Stimulated activated CD4-positive, alpha-beta T cell treated with anti-CD3 and anti-CD28 coated beads, Interleukin-4, amount 100 ng/mL, for 1 hour (primary cell): ENCODE data around the gene NLE1.
"Not testable (repeated sequence)": the region's sequence is repeated elsewhere in the genome, so short reads cannot be mapped to it uniquely, and the experiment has no call there.

Experiments
- DNase-seq: peaks from one replicate; pipeline ENCODE4 v3.0.0-alpha.2; 2020

Gene NLE1

GRCh38 chr17:35161281-35161761, 19.2 kb upstream of the NLE1 start:
- no peak for DNase-seq

GRCh38 chr17:35160354-35161201, 18.5 kb upstream of the NLE1 start:
- peak; percentile 26 for DNase-seq

- DNase-seq, result no peak
Observed at GRCh38 chr17:35159940-35160339, 17.8 kb upstream of the NLE1 start.

- no peak for DNase-seq
Observed at GRCh38 chr17:35155246-35155645, 13.1 kb upstream of the NLE1 start.

GRCh38 chr17:35154196-35155165, 12.4 kb upstream of the NLE1 start:
- DNase-seq, result no peak

DNA sequence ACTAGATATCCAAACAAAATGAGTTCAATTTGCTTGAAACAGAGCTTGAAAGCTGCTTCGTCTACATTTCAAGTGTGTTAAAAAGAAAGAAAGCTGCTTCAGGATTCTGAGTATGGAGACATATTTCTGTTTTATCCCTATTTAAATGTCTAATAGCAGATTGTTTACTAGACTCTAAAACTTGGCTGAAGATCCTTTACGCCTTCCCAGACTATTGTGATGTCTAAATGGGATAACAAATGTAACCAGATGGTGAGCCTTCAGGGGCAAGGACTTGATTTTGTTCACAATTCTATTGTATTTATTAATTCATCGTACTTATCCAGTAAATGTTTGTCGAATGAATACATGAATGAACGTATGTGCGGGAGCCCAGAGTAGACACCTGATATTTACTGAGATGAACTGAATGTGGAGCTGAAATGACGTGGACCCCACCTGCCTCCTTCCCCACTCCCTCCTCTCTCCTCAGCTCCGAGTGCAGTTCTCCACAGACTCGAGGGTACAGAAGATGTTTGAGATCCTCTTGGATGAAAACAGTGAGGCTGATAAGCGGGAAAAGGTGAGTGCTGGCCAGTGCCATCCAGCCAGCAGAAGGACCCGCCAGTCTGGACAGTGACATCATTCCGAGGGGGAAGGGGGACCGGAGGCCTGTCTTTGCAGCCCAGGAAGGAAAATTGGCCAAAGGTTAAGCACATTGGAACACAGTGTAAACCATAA, 10.5 kb upstream of the NLE1 start:
- no peak for DNase-seq

DNA sequence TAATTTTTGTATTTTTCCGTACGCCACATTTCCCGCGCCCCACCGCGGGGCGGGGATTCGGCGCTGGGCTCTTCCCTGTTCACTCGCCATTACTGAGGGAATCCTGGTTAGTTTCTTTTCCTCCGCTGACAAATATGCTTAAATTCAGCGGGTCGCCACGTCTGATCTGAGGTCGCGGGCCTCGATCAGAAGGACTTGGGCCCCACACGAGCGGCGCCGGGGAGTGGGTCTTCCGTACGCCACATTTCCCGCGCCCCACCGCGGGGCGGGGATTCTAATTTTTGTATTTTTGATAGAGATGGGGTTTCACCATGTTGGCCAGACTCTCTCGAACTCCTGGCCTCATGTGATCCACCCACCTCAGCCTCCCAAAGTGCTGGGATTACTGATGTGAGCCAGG, 9.0 kb upstream of the NLE1 start:
- DNase-seq, result not testable (repeated sequence)

DNA sequence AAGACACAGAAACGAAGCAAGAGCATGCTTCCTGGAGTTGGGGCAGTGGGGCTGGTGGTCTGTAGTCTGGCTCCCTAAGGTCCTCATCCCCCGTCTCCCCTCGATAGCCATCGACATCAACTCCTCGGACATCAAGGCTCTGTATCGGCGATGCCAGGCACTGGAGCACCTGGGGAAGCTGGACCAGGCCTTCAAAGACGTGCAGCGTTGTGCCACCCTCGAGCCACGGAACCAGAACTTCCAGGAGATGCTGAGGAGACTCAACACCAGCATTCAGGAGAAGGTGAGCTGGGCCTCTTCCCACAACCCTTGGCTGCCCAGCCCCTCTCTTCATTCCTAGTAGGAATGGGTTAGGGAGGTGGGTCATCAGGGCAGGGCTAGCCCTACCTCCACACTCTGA, 7.8 kb upstream of the NLE1 start:
- DNase-seq, result no peak

- no peak for DNase-seq
Observed at GRCh38 chr17:35148144-35148543, 6.0 kb upstream of the NLE1 start.

DNA sequence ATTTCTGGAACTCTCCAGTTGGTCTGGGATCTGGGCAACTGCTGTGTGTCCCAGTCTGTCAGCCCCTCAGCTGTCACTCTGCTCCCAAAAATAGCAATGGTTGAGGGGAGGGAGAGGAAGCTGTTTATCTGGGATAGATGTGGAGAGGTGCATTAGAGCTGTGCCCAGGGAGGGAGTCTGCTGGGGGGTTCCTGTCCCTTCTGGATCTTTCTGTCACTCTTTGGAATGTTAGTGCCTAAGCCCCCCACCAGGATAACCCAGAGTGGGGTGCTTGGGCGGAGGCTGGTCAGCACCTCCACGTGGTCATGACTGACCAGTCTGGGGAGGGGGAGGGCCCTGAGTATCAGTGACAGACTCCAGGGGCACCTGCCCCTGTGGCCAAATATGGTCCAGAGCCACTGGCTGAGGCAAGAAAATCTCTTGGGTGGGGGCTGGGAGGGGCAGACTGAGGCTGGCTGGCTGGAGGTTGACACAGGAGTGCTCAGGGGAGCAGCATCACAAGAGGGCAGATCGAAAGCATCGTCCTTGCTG, 5.3 kb upstream of the NLE1 start, which contains the start of gene UNC45B:
UNC45B (plus strand) TSS at position 443 of the 531 bp plus-strand sequence. CDS start 447 bp downstream, outside the sequence.
- no peak for DNase-seq

DNA sequence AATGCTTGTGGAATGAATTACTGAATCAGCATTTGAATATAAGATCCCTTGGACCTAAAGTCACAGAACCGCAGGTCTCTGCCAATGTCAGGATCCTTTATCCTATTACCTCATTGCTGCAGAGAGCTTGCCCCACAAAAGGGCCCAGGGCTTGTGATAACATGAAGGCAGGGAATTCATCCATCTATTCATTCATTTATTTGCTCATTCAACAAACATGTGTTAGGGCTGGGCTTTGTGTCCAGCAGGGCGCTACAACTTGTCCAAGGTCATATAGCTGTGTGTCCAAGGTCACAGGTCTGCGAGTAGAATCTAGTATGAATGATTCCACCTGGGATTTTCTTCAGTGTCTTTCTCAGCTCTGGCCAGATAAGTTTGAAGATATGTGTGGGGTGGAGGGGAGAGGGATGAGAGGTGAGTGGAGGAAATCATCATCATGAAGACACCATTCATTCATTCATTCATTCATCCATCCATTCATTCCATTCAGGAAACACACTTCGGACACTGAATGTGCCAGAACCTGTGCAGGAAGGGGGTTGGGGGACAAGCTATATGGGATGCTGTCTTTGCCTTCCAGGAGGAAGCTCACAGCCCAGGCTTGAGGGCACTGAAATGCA, 4.2 kb upstream of the NLE1 start:
- no peak for DNase-seq

- DNase-seq, result no peak
Observed at GRCh38 chr17:35144840-35145239, 2.7 kb upstream of the NLE1 start.

- DNase-seq, result no peak
Observed at GRCh38 chr17:35142467-35142796, 329 bp upstream of the NLE1 start.

DNA sequence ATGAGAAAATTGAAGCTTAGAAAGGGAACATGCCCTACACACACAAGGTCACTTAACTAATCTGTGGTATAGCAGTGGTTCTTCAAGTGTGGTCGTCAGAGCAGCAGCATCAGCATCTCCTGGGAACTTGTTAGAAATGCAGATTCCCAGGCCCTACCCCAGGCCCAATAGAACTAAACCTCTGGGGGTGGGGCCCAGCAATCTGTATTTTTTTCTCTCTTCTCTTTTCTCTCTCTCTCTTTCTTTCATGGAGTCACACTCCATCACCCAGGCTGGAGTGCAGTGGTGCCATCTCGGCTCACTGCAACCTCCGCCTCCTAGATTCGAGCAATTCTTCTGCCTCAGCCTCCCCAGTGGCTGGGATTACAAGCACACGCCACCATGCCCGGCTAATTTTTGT, 3.9 kb downstream of the NLE1 start:
- no peak for DNase-seq

DNA sequence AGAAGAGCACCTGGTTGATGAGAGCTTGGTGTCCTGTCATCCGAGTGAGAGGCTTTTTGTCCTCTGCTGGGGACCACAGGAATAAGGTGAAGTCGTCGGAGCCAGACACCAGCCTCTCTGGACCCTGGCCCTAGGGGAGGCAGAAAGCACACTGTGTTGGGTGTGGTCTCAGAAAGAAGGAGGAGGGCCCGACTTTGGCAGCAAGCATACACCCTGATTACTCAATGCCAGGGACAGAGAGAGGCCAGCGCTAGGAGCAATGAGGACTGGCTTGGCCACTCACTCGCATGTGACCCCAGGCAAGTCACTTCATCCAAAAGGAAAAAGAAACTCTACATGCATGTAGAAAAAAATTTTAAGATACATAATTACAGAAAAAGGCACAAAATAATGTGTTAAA, 6.8 kb downstream of the NLE1 start:
- no peak for DNase-seq

- no peak for DNase-seq
Observed at GRCh38 chr17:35132816-35133550, 9.1 kb downstream of the NLE1 start.

- no peak for DNase-seq
Observed at GRCh38 chr17:35132099-35132498, 10.0 kb downstream of the NLE1 start.

- DNase-seq, result no peak
Observed at GRCh38 chr17:35130392-35130791, 11.7 kb downstream of the NLE1 start.

DNA sequence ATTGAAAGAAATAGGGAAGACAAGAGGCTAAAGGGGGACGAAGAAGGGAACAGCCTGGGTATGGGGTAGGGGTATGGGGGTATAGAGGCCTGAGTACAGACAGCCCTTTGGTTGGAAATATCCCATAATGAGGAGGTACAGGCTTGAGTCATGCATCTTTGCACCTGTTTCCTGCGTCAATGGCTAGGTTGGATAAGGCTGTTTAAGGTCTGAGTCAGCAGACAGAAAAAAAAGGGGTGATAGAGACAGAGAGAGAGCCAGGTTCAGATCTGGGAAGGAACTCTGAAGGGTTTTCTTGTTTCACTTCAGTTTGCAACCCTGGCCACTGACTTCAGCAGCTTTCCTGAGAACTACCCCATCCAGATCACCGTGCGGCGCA, 12.1 kb downstream of the NLE1 start:
- DNase-seq, result no peak

- DNase-seq, result no peak
Observed at GRCh38 chr17:35129154-35129972, 12.7 kb downstream of the NLE1 start.
